Astrocyte (in vitro differentiated cells and primary cell): ENCODE data around the gene XRCC5. TPM values are rescaled to one million over a fixed set of nuclear protein-coding genes. Genes with fewer than 3 reads are reported as not detected.

Experiments used
- DNase-seq: peaks from one replicate; pipeline ENCODE4 v3.0.0-alpha.2; 2010; ENCODE audit warnings: low read depth
- FAIRE-seq: peaks from 2 replicates; lab custom pipeline; 2011; peaks lifted over from hg19 to GRCh38; lab: Jason Lieb, UNC
- H2AFZ ChIP-seq: 2 replicates; pipeline ENCODE4 v1.6.0; 2012; ENCODE audit warnings: low read depth, low read length, inconsistent platforms
- H3K27ac ChIP-seq: 2 replicates; pipeline ENCODE4 v1.5.1; 2011; ENCODE audit warnings: low read depth, low read length, inconsistent platforms
- H3K27me3 ChIP-seq: 2 replicates; pipeline ENCODE4 v1.6.0; 2011; ENCODE audit warnings: low read length, inconsistent platforms; ENCODE audit not compliant: insufficient read depth
- H3K36me3 ChIP-seq: 2 replicates; pipeline ENCODE4 v1.5.1; 2011; ENCODE audit warnings: low read length, inconsistent platforms; ENCODE audit not compliant: insufficient read depth
- H3K4me1 ChIP-seq: 2 replicates; pipeline ENCODE4 v1.5.1; 2011; ENCODE audit warnings: low read length, inconsistent platforms; ENCODE audit not compliant: insufficient read depth
- H3K4me2 ChIP-seq: 2 replicates; pipeline ENCODE4 v1.6.0; 2012; ENCODE audit warnings: low read length, inconsistent platforms
- H3K4me3 ChIP-seq: 2 replicates; pipeline ENCODE4 v1.5.1; 2011; ENCODE audit warnings: low read depth, mild to moderate bottlenecking, low read length, inconsistent platforms; ENCODE audit not compliant: insufficient read depth
- H3K79me2 ChIP-seq: 2 replicates; pipeline ENCODE4 v1.6.0; 2012; ENCODE audit warnings: mild to moderate bottlenecking, low read length, inconsistent platforms; ENCODE audit not compliant: insufficient read depth
- H3K9ac ChIP-seq: 2 replicates; pipeline ENCODE4 v1.6.0; 2012; ENCODE audit warnings: mild to moderate bottlenecking, low read length, inconsistent platforms
- H3K9me3 ChIP-seq: 2 replicates; pipeline ENCODE4 v1.5.1; 2012; ENCODE audit warnings: low read depth, mild to moderate bottlenecking, low read length, inconsistent platforms; ENCODE audit not compliant: insufficient read depth
- H4K20me1 ChIP-seq: 2 replicates; pipeline ENCODE4 v1.6.0; 2012; ENCODE audit warnings: low read length, inconsistent platforms; ENCODE audit not compliant: insufficient read depth
- H3K27ac Mint-ChIP-seq: one replicate; pipeline ENCODE4 v1.8.0; 2021; ENCODE audit warnings: mild to moderate bottlenecking, mixed read lengths; ENCODE audit not compliant: unreplicated experiment
- H3K27me3 Mint-ChIP-seq: one replicate; pipeline ENCODE4 v1.8.0; 2021; ENCODE audit warnings: low read depth, mixed read lengths; ENCODE audit not compliant: unreplicated experiment
- H3K36me3 Mint-ChIP-seq: one replicate; pipeline ENCODE4 v1.8.0; 2021; ENCODE audit warnings: low read depth, mixed read lengths; ENCODE audit not compliant: unreplicated experiment
- H3K4me1 Mint-ChIP-seq: one replicate; pipeline ENCODE4 v1.8.0; 2021; ENCODE audit warnings: low read depth, mixed read lengths; ENCODE audit not compliant: unreplicated experiment
- H3K4me3 Mint-ChIP-seq: one replicate; pipeline ENCODE4 v1.8.0; 2021; ENCODE audit warnings: mild to moderate bottlenecking, moderate library complexity, mixed read lengths; ENCODE audit not compliant: unreplicated experiment
- H3K9me3 Mint-ChIP-seq: one replicate; pipeline ENCODE4 v1.8.0; 2021; ENCODE audit warnings: mild to moderate bottlenecking, mixed read lengths; ENCODE audit not compliant: unreplicated experiment
- CTCF ChIP-seq: IDR thresholded peaks from 2 replicates; pipeline ENCODE4 v1.5.1; 2011; ENCODE audit warnings: low read depth, mild to moderate bottlenecking, inconsistent platforms, low read length, moderate library complexity; ENCODE audit not compliant: insufficient read depth
- EZH2 ChIP-seq: IDR thresholded peaks from 2 replicates; pipeline ENCODE4 v1.6.1; 2012; ENCODE audit warnings: mild to moderate bottlenecking, low read length, inconsistent platforms; ENCODE audit not compliant: insufficient read depth
- total RNA-seq: library from RNA; stranded (reverse); gene quantifications from 2 replicates; pipeline ENCODE4 v1.2.1, GENCODE V29; 2021

The XRCC5 gene
- total RNA-seq, 1 donor from 2014 or later: 249 TPM

GRCh38 chr2:216242365-216242764 lies 133.2 kb downstream of the XRCC5 start:
- Histone ChIP-seq H3K36me3 (no peaks in the 10 kb centered on the region), H3K27me3 (no peaks in the 10 kb centered on the region), H3K79me2 (no peaks in the 10 kb centered on the region), H2AFZ (no peak overlapping the region), H3K9ac (no peak overlapping the region), H3K4me3 (no peak overlapping the region), H4K20me1 (no peaks in the 10 kb centered on the region), H3K4me2 (no peak overlapping the region), H3K9me3 (no peaks in the 10 kb centered on the region), H3K27ac (no peak overlapping the region), H3K4me1 (no peaks in the 10 kb centered on the region)
- TF ChIP-seq EZH2 (no peak), CTCF (no peak)
- Mint-ChIP-seq H3K36me3 (peaks cover 4% of the 10 kb centered on the region), H3K4me3 (no peak overlapping the region), H3K9me3 (no peaks in the 10 kb centered on the region), H3K4me1 (no peaks in the 10 kb centered on the region), H3K27ac (no peak overlapping the region), H3K27me3 (no peaks in the 10 kb centered on the region)
- DNase-seq: no peak
- no peak for FAIRE-seq

- TF ChIP-seq CTCF (no peak), EZH2 (no peak)
- H4K20me1 ChIP-seq: no peaks in the 10 kb centered on the region
- H3K79me2 ChIP-seq: no peaks in the 10 kb centered on the region
- no peaks in the 10 kb centered on the region for H3K27me3 Mint-ChIP-seq
- no peaks in the 10 kb centered on the region for H3K4me1 ChIP-seq
- H3K4me2 ChIP-seq: no peak overlapping the region
- H3K9me3 ChIP-seq: no peaks in the 10 kb centered on the region
- no peaks in the 10 kb centered on the region for H3K36me3 ChIP-seq
- no peak for FAIRE-seq
- no peaks in the 10 kb centered on the region for H3K9me3 Mint-ChIP-seq
- no peaks in the 10 kb centered on the region for H3K27me3 ChIP-seq
- no peak overlapping the region for H2AFZ ChIP-seq
- peaks cover 4% of the 10 kb centered on the region for H3K36me3 Mint-ChIP-seq
- no peak overlapping the region for H3K9ac ChIP-seq
- no peak for DNase-seq
- H3K27ac Mint-ChIP-seq: no peak overlapping the region
- H3K4me3 ChIP-seq: no peak overlapping the region
- no peak overlapping the region for H3K4me3 Mint-ChIP-seq
- no peak overlapping the region for H3K27ac ChIP-seq
- no peaks in the 10 kb centered on the region for H3K4me1 Mint-ChIP-seq
Measured at GRCh38 chr2:216243026-216243425, 133.9 kb downstream of the XRCC5 start.

- Histone ChIP-seq H3K36me3 (no peaks in the 10 kb centered on the region), H3K27ac (no peak overlapping the region), H3K4me1 (no peaks in the 10 kb centered on the region), H3K79me2 (no peaks in the 10 kb centered on the region), H4K20me1 (no peaks in the 10 kb centered on the region), H3K4me2 (no peak overlapping the region), H3K9ac (no peak overlapping the region), H2AFZ (no peak overlapping the region), H3K4me3 (no peak overlapping the region), H3K9me3 (no peaks in the 10 kb centered on the region), H3K27me3 (no peaks in the 10 kb centered on the region)
- no peak overlapping the region for H3K27ac Mint-ChIP-seq
- H3K27me3 Mint-ChIP-seq: no peaks in the 10 kb centered on the region
- H3K9me3 Mint-ChIP-seq: no peaks in the 10 kb centered on the region
- no peak for FAIRE-seq
- H3K36me3 Mint-ChIP-seq: peaks cover 4% of the 10 kb centered on the region
- no peak for DNase-seq
- TF ChIP-seq EZH2: no peak
- TF ChIP-seq CTCF: no peak
- no peaks in the 10 kb centered on the region for H3K4me1 Mint-ChIP-seq
- no peak overlapping the region for H3K4me3 Mint-ChIP-seq
Measured at GRCh38 chr2:216245391-216245975, 136.3 kb downstream of the XRCC5 start.
